Lower lobe of right lung (tissue), 2 donors: ENCODE data around the gene TULP1. TPM values are rescaled to one million over a fixed set of nuclear protein-coding genes. Genes with fewer than 3 reads are reported as not detected.

Experiments
- ATAC-seq, 2 donors: fragments of 200-7000 bp; cut with Tn5 transposase; one replicate each; pipeline ENCODE4 v1.9.1; 2020 to 2022; ENCODE audit warnings: mild to moderate bottlenecking in 2 of 2, moderate library complexity in 2 of 2
- DNase-seq: peaks from one replicate; pipeline ENCODE4 v3.0.0-alpha.2; 2020
- H3K27ac ChIP-seq: fragments of 200-600 bp; one replicate; pipeline ENCODE4 v1.8.0; 2022
- H3K27me3 ChIP-seq: fragments of 200-600 bp; one replicate; pipeline ENCODE4 v1.8.0; 2022; ENCODE audit warnings: low read depth
- H3K36me3 ChIP-seq: fragments of 200-600 bp; one replicate; pipeline ENCODE4 v1.8.0; 2022; ENCODE audit warnings: mild to moderate bottlenecking
- H3K4me1 ChIP-seq: fragments of 200-600 bp; one replicate; pipeline ENCODE4 v1.8.0; 2022
- H3K4me3 ChIP-seq: fragments of 200-600 bp; one replicate; pipeline ENCODE4 v1.8.0; 2022; ENCODE audit warnings: mild to moderate bottlenecking
- H3K9me3 ChIP-seq: fragments of 200-600 bp; one replicate; pipeline ENCODE4 v1.8.0; 2022
- CTCF ChIP-seq: fragments of 200-600 bp; IDR thresholded peaks from one replicate; pipeline ENCODE4 v1.8.0; 2022; ENCODE audit warnings: antibody characterized with exemption, mild to moderate bottlenecking
- intact Hi-C: fragments of 100-400 bp; cut with DNase I; formaldehyde crosslinking; loops from one replicate; pipeline ENCODE4 v1.11.0; 2022
- total RNA-seq: library from RNA; stranded (reverse); fragmentation: NEBNext Ultra II Directional; extraction: Animal tissue kit (Norgen Biotek cat#: 25700); gene quantifications from one replicate; pipeline ENCODE4 v1.2.1, GENCODE V29; 2021
- donor health status: DM: no; HTN: yes; CAD: no; lungs with severe emphysema.

TULP1 gene
- total RNA-seq, 1 donor from 2014 or later = not detected

DNA sequence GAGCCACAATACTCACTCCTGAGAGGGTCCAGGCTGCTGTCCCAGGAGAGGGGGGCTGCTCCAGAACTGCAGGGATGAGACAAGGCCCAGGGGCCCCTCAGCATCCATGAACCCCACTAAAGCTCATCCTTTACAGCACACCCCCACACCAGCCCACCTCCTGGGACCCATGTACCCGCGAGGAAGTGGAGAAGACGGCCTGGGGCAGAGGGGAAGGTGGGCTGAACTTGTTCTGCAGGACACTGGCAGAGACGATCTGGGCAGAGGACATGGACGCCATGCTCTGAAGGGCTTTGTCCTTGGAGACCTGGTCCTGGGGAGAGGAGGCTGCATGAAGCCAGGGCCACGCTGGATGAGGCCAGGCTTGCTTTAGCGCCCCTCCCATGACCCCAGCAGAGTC, 34.4 kb downstream of the TULP1 start:
- H3K4me1 ChIP-seq = no peaks in the 10 kb centered on the region
- no peak for DNase-seq
- no peaks in the 10 kb centered on the region for H3K9me3 ChIP-seq
- intact Hi-C loops = no loop called here
- TF ChIP-seq CTCF = no peak
- H3K4me3 ChIP-seq = no peak overlapping the region
- no peak for ATAC-seq
- no peak overlapping the region for H3K27ac ChIP-seq
- H3K27me3 ChIP-seq = no peaks in the 10 kb centered on the region
- H3K36me3 ChIP-seq = peaks cover 55% of the 10 kb centered on the region

GRCh38 chr6:35477551-35478179, 35.0 kb downstream of the TULP1 start:
- no peaks in the 10 kb centered on the region for H3K9me3 ChIP-seq
- ATAC-seq (no peak), DNase-seq (no peak)
- TF ChIP-seq CTCF = no peak
- H3K4me1 ChIP-seq = peaks cover 1% of the 10 kb centered on the region
- intact Hi-C loops = no loop called here
- no peak overlapping the region for H3K27ac ChIP-seq
- no peaks in the 10 kb centered on the region for H3K27me3 ChIP-seq
- H3K36me3 ChIP-seq = peaks cover 61% of the 10 kb centered on the region
- H3K4me3 ChIP-seq = no peak overlapping the region

GRCh38 chr6:35477028-35477427, 35.7 kb downstream of the TULP1 start:
- H3K4me1 ChIP-seq = peaks cover 8% of the 10 kb centered on the region
- DNase-seq = no peak
- no peaks in the 10 kb centered on the region for H3K27me3 ChIP-seq
- intact Hi-C loops = no loop called here
- H3K4me3 ChIP-seq = no peak overlapping the region
- peaks cover 67% of the 10 kb centered on the region for H3K36me3 ChIP-seq
- H3K27ac ChIP-seq = no peak overlapping the region
- TF ChIP-seq CTCF = no peak
- no peaks in the 10 kb centered on the region for H3K9me3 ChIP-seq
- ATAC-seq = no peak

DNA sequence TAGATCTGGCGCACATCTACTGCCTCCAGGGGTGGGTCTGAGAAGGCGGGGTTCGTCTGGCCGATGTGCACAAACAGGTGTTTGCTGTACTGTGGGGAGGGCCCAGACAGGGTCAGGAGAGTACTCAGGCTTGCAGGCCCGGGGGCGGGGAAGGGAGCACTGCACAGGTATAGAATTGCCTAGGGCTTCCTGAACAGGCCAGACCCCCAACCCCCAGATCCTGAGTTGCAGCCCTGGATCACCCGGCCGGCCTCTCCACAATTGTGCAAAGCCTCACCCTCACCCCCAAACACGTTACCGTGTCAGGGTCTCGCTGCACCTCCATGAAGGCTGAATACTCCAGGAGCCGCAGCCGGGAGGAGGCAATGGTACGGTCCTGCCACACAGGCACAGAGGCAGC, 36.7 kb downstream of the TULP1 start:
- H3K36me3 ChIP-seq = peaks cover 71% of the 10 kb centered on the region
- no peak overlapping the region for H3K4me3 ChIP-seq
- TF ChIP-seq CTCF = no peak
- ATAC-seq (no peak), DNase-seq (no peak)
- no peaks in the 10 kb centered on the region for H3K9me3 ChIP-seq
- H3K4me1 ChIP-seq = peaks cover 12% of the 10 kb centered on the region
- intact Hi-C loops = no loop called here
- H3K27me3 ChIP-seq = no peaks in the 10 kb centered on the region
- no peak overlapping the region for H3K27ac ChIP-seq

GRCh38 chr6:35475573-35475972, 37.1 kb downstream of the TULP1 start:
- H3K9me3 ChIP-seq = no peaks in the 10 kb centered on the region
- TF ChIP-seq CTCF = no peak
- DNase-seq (no peak), ATAC-seq (no peak)
- H3K4me3 ChIP-seq = no peak overlapping the region
- no peaks in the 10 kb centered on the region for H3K27me3 ChIP-seq
- H3K27ac ChIP-seq = no peak overlapping the region
- peaks cover 16% of the 10 kb centered on the region for H3K4me1 ChIP-seq
- intact Hi-C loops = no loop called here
- peaks cover 74% of the 10 kb centered on the region for H3K36me3 ChIP-seq
